AG09319 (cell line): ENCODE measurements around the gene CKM.

ENCODE experiments used
- DNase-seq: peaks from one replicate; pipeline ENCODE4 v3.0.0-alpha.2; 2010; ENCODE audit warnings: low read depth; ENCODE audit errors: extremely low read depth
- CTCF ChIP-seq: IDR thresholded peaks from 2 replicates; pipeline ENCODE4 v1.5.1; 2011; ENCODE audit warnings: low read depth, mild to moderate bottlenecking, inconsistent platforms, low read length, moderate library complexity

The CKM gene

GRCh38 chr19:45348367-45349125 lies 25.9 kb upstream of the CKM start:
- no peak for TF ChIP-seq CTCF
- no peak for DNase-seq

GRCh38 chr19:45347570-45348366 lies 25.1 kb upstream of the CKM start:
- no peak for TF ChIP-seq CTCF
- DNase-seq, result no peak

- TF ChIP-seq CTCF, result no peak
- DNase-seq, result no peak
Observed at GRCh38 chr19:45346449-45346848, 23.8 kb upstream of the CKM start.

GRCh38 chr19:45345506-45345860 lies 22.8 kb upstream of the CKM start:
- no peak for TF ChIP-seq CTCF
- no peak for DNase-seq

GRCh38 chr19:45344621-45345505 lies 22.2 kb upstream of the CKM start:
- no peak for TF ChIP-seq CTCF
- no peak for DNase-seq

GRCh38 chr19:45342911-45343310 lies 20.2 kb upstream of the CKM start:
- no peak for TF ChIP-seq CTCF
- DNase-seq, result no peak
